BJ (cell line): ENCODE results near the gene GATA2. TPM values are rescaled to one million over a fixed set of nuclear protein-coding genes. Genes with fewer than 3 reads are reported as not detected.

ENCODE experiments used
- CTCF ChIA-PET: fragments of 350-600 bp; formaldehyde crosslinking; extraction: SDS; loops from one replicate; lab custom pipeline; 2021; ENCODE audit warnings: antibody characterized with exemption, inconsistent platforms; lab: Yijun Ruan, JAX
- POLR2A ChIA-PET: fragments of 300-600 bp; sonication (Branson Sonifier 250); formaldehyde crosslinking; extraction: SDS; loops from one replicate; lab custom pipeline; 2021; ENCODE audit warnings: antibody characterized with exemption; lab: Charles Lee
- DNase-seq: peaks from one replicate; pipeline ENCODE4 v3.0.0-alpha.2; 2011; ENCODE audit warnings: low read depth
- H3K27me3 ChIP-seq: 2 replicates; pipeline ENCODE4 v1.6.0; 2011; ENCODE audit warnings: low read length; ENCODE audit not compliant: control insufficient read depth, insufficient read depth
- H3K36me3 ChIP-seq: 2 replicates; pipeline ENCODE4 v1.5.1; 2011; ENCODE audit warnings: low read length; ENCODE audit not compliant: control insufficient read depth, insufficient read depth
- H3K4me3 ChIP-seq: 2 replicates; pipeline ENCODE4 v1.5.1; 2011; ENCODE audit warnings: low read depth, mild to moderate bottlenecking, control low read depth, low read length
- CTCF ChIP-seq: IDR thresholded peaks from 2 replicates; pipeline ENCODE4 v1.5.1; 2011; ENCODE audit warnings: low read depth, mild to moderate bottlenecking, control low read depth, inconsistent platforms, low read length, moderate library complexity; ENCODE audit not compliant: insufficient read depth
- polyA plus RNA-seq: library from polyadenylated mRNA; depleted of rRNA; stranded (reverse); fragments of >200 nt; gene quantifications from 2 replicates; pipeline ENCODE4 v1.2.3, GENCODE V29; 2011

Gene GATA2
- polyA plus RNA-seq, 1 experiment = 13.4 TPM

- H3K36me3 ChIP-seq = no peaks in the 10 kb centered on the region
- H3K4me3 ChIP-seq = no peak overlapping the region
- TF ChIP-seq CTCF = no peak
- no peak for DNase-seq
- peaks cover 6% of the 10 kb centered on the region for H3K27me3 ChIP-seq
- ChIA-PET CTCF (interaction anchor here (1.0 to 1.8 kb wide), 3 partner anchors 9 to 40 kb away, joined by 3 to 4 read pairs (median 3); no protein-coding TSS in a partner anchor), POLR2A (interaction anchor here (0.6 kb wide), 1 partner anchor 36 kb away, joined by 3 read pairs; no protein-coding TSS in a partner anchor)
These were observed 39.3 kb upstream of the GATA2 start for GRCh38 chr3:128532012-128532983.

GRCh38 chr3:128524374-128525299, 31.6 kb upstream of the GATA2 start:
- no peak for TF ChIP-seq CTCF
- ChIA-PET POLR2A (no interaction called here), CTCF (interaction anchor here (0.8 to 1.6 kb wide), 3 partner anchors 8 to 18 kb away, joined by 3 to 4 read pairs (median 3); no protein-coding TSS in a partner anchor)

GRCh38 chr3:128523591-128523990, 30.6 kb upstream of the GATA2 start:
- no peaks in the 10 kb centered on the region for H3K36me3 ChIP-seq
- TF ChIP-seq CTCF = no peak
- POLR2A ChIA-PET = no interaction called here
- CTCF ChIA-PET = interaction anchor here (1.3 to 1.6 kb wide), 2 partner anchors 9 to 12 kb away, joined by 3 to 4 read pairs; no protein-coding TSS in a partner anchor
- H3K27me3 ChIP-seq = peaks cover 5% of the 10 kb centered on the region
- no peak overlapping the region for H3K4me3 ChIP-seq
- DNase-seq = no peak

More at GRCh38 chr3:128524374-128525299, 31.6 kb upstream of the GATA2 start:
- no peak for DNase-seq
- no peaks in the 10 kb centered on the region for H3K36me3 ChIP-seq
- H3K27me3 ChIP-seq = peaks cover 5% of the 10 kb centered on the region
- H3K4me3 ChIP-seq = no peak overlapping the region

GRCh38 chr3:128521715-128522114, 28.7 kb upstream of the GATA2 start:
- H3K4me3 ChIP-seq = no peak overlapping the region
- peaks cover 5% of the 10 kb centered on the region for H3K27me3 ChIP-seq
- no peak for TF ChIP-seq CTCF
- no peak for DNase-seq
- CTCF ChIA-PET = no interaction called here
- no peaks in the 10 kb centered on the region for H3K36me3 ChIP-seq
- POLR2A ChIA-PET = no interaction called here
